GM12878 (cell line): Measurements from ENCODE around the gene MGAT3. TPM values are rescaled to one million over a fixed set of nuclear protein-coding genes. Genes with fewer than 3 reads are reported as not detected.

Source experiments
- ATAC-seq: fragments of 200-7000 bp; cut with Tn5 transposase; 3 replicates; pipeline ENCODE4 v1.9.1; 2020; ENCODE audit warnings: mild to moderate bottlenecking, moderate library complexity
- BruUV-seq: library from RNA; stranded (reverse); fragments of 400-500 nt; replicated peaks from 2 replicates; lab custom pipeline; 2021; lab: Mats Ljungman, UMichigan
- CTCF ChIA-PET: fragments of 300-600 bp; sonication (Branson Sonifier 250); formaldehyde crosslinking; extraction: SDS; loops from one replicate; lab custom pipeline; 2021; ENCODE audit warnings: inconsistent platforms; lab: Yijun Ruan, JAX
- POLR2A ChIA-PET: fragments of 350-600 bp; formaldehyde crosslinking; extraction: SDS; loops from one replicate; lab custom pipeline; 2021; ENCODE audit warnings: inconsistent platforms; lab: Charles Lee
- RAD21 ChIA-PET: fragments of 300-600 bp; sonication (Branson Sonifier 250); formaldehyde crosslinking; loops from one replicate; lab custom pipeline; 2023; ENCODE audit warnings: antibody characterized with exemption; ENCODE audit not compliant: unreplicated experiment; lab: Charles Lee
- SMC1A ChIA-PET: fragments of 300-600 bp; sonication (Branson Sonifier 250); formaldehyde crosslinking; loops from one replicate; lab custom pipeline; 2023; ENCODE audit not compliant: unreplicated experiment, uncharacterized antibody; lab: Charles Lee
- DNase-seq: peaks from one replicate; pipeline ENCODE4 v3.0.0-alpha.2; 2011; ENCODE audit warnings: low read depth, low spot score
- FAIRE-seq: peaks from 3 replicates; lab custom pipeline; 2011; peaks lifted over from hg19 to GRCh38; lab: Jason Lieb, UNC
- H2AFZ ChIP-seq: 2 replicates; pipeline ENCODE4 v1.6.0; 2011; ENCODE audit warnings: low read depth, low read length, control low read depth; ENCODE audit not compliant: control insufficient read depth
- H3K27ac ChIP-seq: 2 replicates; pipeline ENCODE4 v1.5.1; 2011; ENCODE audit warnings: control low read depth; ENCODE audit not compliant: control insufficient read depth, insufficient read depth
- H3K27me3 ChIP-seq, 2 experiments: replicated peaks in 1 of 2; 2 replicates each; pipeline versions ENCODE4 v1.6.0 to v1.6.1; 2011; ENCODE audit warnings: low read length in 1 of 2; ENCODE audit not compliant: control insufficient read depth in 2 of 2, insufficient read depth in 2 of 2
- H3K36me3 ChIP-seq, 2 experiments: 2 replicates each; pipeline ENCODE4 v1.5.1; 2011; ENCODE audit warnings: low read length in 1 of 2; ENCODE audit not compliant: control insufficient read depth in 2 of 2, insufficient read depth in 2 of 2
- H3K4me1 ChIP-seq: 2 replicates; pipeline ENCODE4 v1.6.1; 2011; ENCODE audit warnings: mild to moderate bottlenecking, low read length, moderate library complexity, mixed read lengths; ENCODE audit not compliant: control insufficient read depth, insufficient read depth
- H3K4me2 ChIP-seq: 2 replicates; pipeline ENCODE4 v1.6.0; 2011; ENCODE audit warnings: control low read depth; ENCODE audit not compliant: control insufficient read depth, insufficient read depth
- H3K4me3 ChIP-seq: fragments of 200-600 bp; sonication (generic); 2 replicates; pipeline ENCODE4 v1.5.1; 2016
- H3K79me2 ChIP-seq: 2 replicates; pipeline ENCODE4 v1.6.0; 2011; ENCODE audit warnings: low read length; ENCODE audit not compliant: control insufficient read depth, insufficient read depth
- H3K9ac ChIP-seq: 2 replicates; pipeline ENCODE4 v1.8.0; 2011; ENCODE audit warnings: low read length, control low read depth, mixed read lengths; ENCODE audit not compliant: control insufficient read depth, insufficient read depth
- H3K9me3 ChIP-seq: replicated peaks from 3 replicates; pipeline ENCODE4 v1.5.1; 2011; ENCODE audit warnings: mild to moderate bottlenecking, low read length; ENCODE audit not compliant: control insufficient read depth, insufficient read depth
- H4K20me1 ChIP-seq: 2 replicates; pipeline ENCODE4 v1.6.0; 2011; ENCODE audit not compliant: control insufficient read depth, insufficient read depth
- BHLHE40 ChIP-seq, 2 experiments: fragments of 450-650 bp in 1 of 2; IDR thresholded peaks; 2 replicates each; pipeline ENCODE4 v1.6.1; 2011 to 2017; ENCODE audit warnings: low read depth in 2 of 2, borderline replicate concordance in 1 of 2, improper control_type of control experiment in 1 of 2, low read length in 1 of 2, mild to moderate bottlenecking in 1 of 2
- CHD2 ChIP-seq: IDR thresholded peaks from 2 replicates; pipeline ENCODE4 v1.6.1; 2011; ENCODE audit warnings: low read depth, low read length, improper control_type of control experiment, borderline replicate concordance
- CREB1 ChIP-seq: IDR thresholded peaks from 2 replicates; pipeline ENCODE4 v1.6.1; 2012; ENCODE audit warnings: low read depth, mild to moderate bottlenecking, inconsistent platforms
- DPF2 ChIP-seq: fragments of 450-650 bp; IDR thresholded peaks from 2 replicates; pipeline ENCODE4 v1.6.1; 2017; ENCODE audit warnings: mild to moderate bottlenecking
- EGR1 ChIP-seq, 2 experiments: IDR thresholded peaks; 1 replicate in 1 of 2; 2 replicates in 1 of 2; pipeline ENCODE4 v1.6.1; 2011 to 2012; ENCODE audit warnings: low read depth in 2 of 2, low read length in 2 of 2, borderline replicate concordance in 1 of 2, mild to moderate bottlenecking in 1 of 2, moderate library complexity in 1 of 2
- FOXM1 ChIP-seq: IDR thresholded peaks from 2 replicates; pipeline ENCODE4 v1.6.1; 2012; ENCODE audit warnings: low read depth, mild to moderate bottlenecking, inconsistent platforms, low read length, moderate library complexity
- MEF2A ChIP-seq: IDR thresholded peaks from 2 replicates; pipeline ENCODE4 v1.6.1; 2011; ENCODE audit warnings: low read depth, mild to moderate bottlenecking, low read length, moderate library complexity; ENCODE audit not compliant: insufficient read depth
- MEF2B ChIP-seq: fragments of 450-650 bp; IDR thresholded peaks from 2 replicates; pipeline ENCODE4 v1.6.1; 2018; ENCODE audit warnings: mild to moderate bottlenecking, moderate library complexity; ENCODE audit not compliant: partially characterized antibody, poor library complexity, severe bottlenecking
- MYC ChIP-seq: IDR thresholded peaks from 2 replicates; pipeline ENCODE4 v1.6.1; 2011; ENCODE audit warnings: mild to moderate bottlenecking, low read length, moderate library complexity, inconsistent platforms; ENCODE audit not compliant: insufficient read depth, insufficient replicate concordance, insufficient read length, severe bottlenecking
- NFIC ChIP-seq: IDR thresholded peaks from 2 replicates; pipeline ENCODE4 v1.6.1; 2012; ENCODE audit warnings: low read depth, mild to moderate bottlenecking, inconsistent platforms, low read length, moderate library complexity
- NR2F1 ChIP-seq: fragments of 450-650 bp; conservative IDR thresholded peaks from 2 replicates; pipeline ENCODE4 v1.6.1; 2017; ENCODE audit warnings: mild to moderate bottlenecking
- POLR2A ChIP-seq: IDR thresholded peaks from 2 replicates; pipeline ENCODE4 v1.6.1; 2011; ENCODE audit warnings: low read depth, mild to moderate bottlenecking, low read length
- SIX5 ChIP-seq: IDR thresholded peaks from 2 replicates; pipeline ENCODE4 v1.6.1; 2011; ENCODE audit warnings: mild to moderate bottlenecking, low read depth, low read length, moderate library complexity; ENCODE audit not compliant: severe bottlenecking
- STAT3 ChIP-seq: IDR thresholded peaks from 2 replicates; pipeline ENCODE4 v1.6.1; 2011; ENCODE audit warnings: low read depth, low read length, improper control_type of control experiment
- TAF1 ChIP-seq: IDR thresholded peaks from 2 replicates; pipeline ENCODE4 v1.6.1; 2011; ENCODE audit warnings: mild to moderate bottlenecking, low read depth, low read length, borderline replicate concordance
- TBL1XR1 ChIP-seq: IDR thresholded peaks from 2 replicates; pipeline ENCODE4 v1.6.1; 2012; ENCODE audit warnings: low read depth, low read length, improper control_type of control experiment
- YBX1 ChIP-seq: fragments of 450-650 bp; IDR thresholded peaks from 2 replicates; pipeline ENCODE4 v1.6.1; 2016; ENCODE audit warnings: antibody characterized with exemption
- ZNF217 ChIP-seq: fragments of 450-650 bp; IDR thresholded peaks from 2 replicates; pipeline ENCODE4 v1.6.1; 2017; ENCODE audit warnings: antibody characterized with exemption, mild to moderate bottlenecking
- WGBS: methylation state at CpG from one replicate; pipeline ENCODE4 v1.1.6; 2016; ENCODE audit warnings: low lambda C conversion rate; ENCODE audit not compliant: insufficient replicate concordance, insufficient coverage; ENCODE audit errors: missing lambda C conversion rate; 5-methylcytosine and 5-hydroxymethylcytosine counted together
- in situ Hi-C: fragments of 300-500 bp; cut with MboI; formaldehyde crosslinking; loops from 9 replicates; pipeline ENCODE4 v1.14.3; 2018; ENCODE audit warnings: mixed read lengths
- intact Hi-C: fragments of 100-400 bp; cut with micrococcal nuclease; formaldehyde crosslinking; loops from one replicate; pipeline ENCODE4 v1.14.2; 2022; ENCODE audit not compliant: unreplicated experiment
- polyA plus RNA-seq, 11 experiments: library from polyadenylated mRNA; depleted of rRNA in 4 of 11; unstranded in 6 of 11; stranded (reverse) in 5 of 11; fragments of >200 nt; fragmentation: Nextera tagmentation in 4 of 11; fragmentation: Illumina TruSeq in 1 of 11; extraction: Ambion mirVana in 4 of 11; extraction: Trizol in 1 of 11; gene quantifications; 1 replicate in 1 of 11; 2 replicates in 10 of 11; pipeline versions ENCODE4 v1.2.1 to v1.2.3, GENCODE V29; 2011 to 2016; ENCODE audit warnings: inconsistent platforms in 2 of 11, missing spikeins in 2 of 11, low read depth in 1 of 11
- total RNA-seq, 4 experiments: library from RNA; depleted of rRNA in 3 of 4; stranded (reverse); fragments of >200 nt in 3 of 4; fragmentation: Illumina TruSeq in 1 of 4; extraction: Trizol in 1 of 4; gene quantifications; 2 replicates each; pipeline versions ENCODE4 v1.2.1 to v1.2.3, GENCODE V29; 2013 to 2021
- TF ChIP-seq, protein P1 (sequence below): fragments of 150-350 bp; IDR thresholded peaks from 2 replicates; pipeline ENCODE4 v1.6.1; 2014; ENCODE audit warnings: mild to moderate bottlenecking, low read depth, low read length

Gene MGAT3
- total and polyA plus RNA-seq, 10 of the 15 experiments (the other 5 are each of a cell fraction or from before 2014, with no cell fraction given) = 0.32 to 40.2 (median 11.9) TPM

- ChIA-PET CTCF (interaction anchor here (0.5 to 4.1 kb wide), 11 partner anchors 8 to 71 kb away, joined by 3 to 23 read pairs (median 3); no protein-coding TSS in a partner anchor), SMC1A (interaction anchor here (0.9 to 5.9 kb wide), 3 partner anchors 10 to 38 kb away, joined by 3 to 50 read pairs (median 3); no protein-coding TSS in a partner anchor), POLR2A (interaction anchor here (0.5 to 2.8 kb wide), 9 partner anchors 8 to 309 kb away, joined by 3 to 28 read pairs (median 4); no protein-coding TSS in a partner anchor), RAD21 (interaction anchor here (1.1 to 2.7 kb wide), 4 partner anchors 10 to 59 kb away, joined by 3 to 10 read pairs (median 6); no protein-coding TSS in a partner anchor)
- peaks cover 21% of the 10 kb centered on the region for H3K4me1 ChIP-seq
- DNase-seq (no peak), FAIRE-seq (no peak), ATAC-seq (peak; percentile 33)
- no TSS peak for BruUV-seq
- H3K27ac ChIP-seq = peak overlapping the region; percentile 78
- 1% methylated on average over 14 of the region's 83 CpGs for WGBS
- intact Hi-C loops (no loop called here), in situ Hi-C loops (no loop called here)
- H3K27me3 ChIP-seq = no peaks in the 10 kb centered on the region
- H3K4me2 ChIP-seq = peak overlapping the region; percentile 84
- peak overlapping the region; percentile 85 for H3K9ac ChIP-seq
- peak overlapping the region; percentile 86 for H3K4me3 ChIP-seq
- peak overlapping the region; percentile 5; the same call in 1 of the 2 replicates for H2AFZ ChIP-seq
- H3K9me3 ChIP-seq = no peaks in the 10 kb centered on the region
- peaks cover 59% of the 10 kb centered on the region for H3K79me2 ChIP-seq
- no peaks in the 10 kb centered on the region; a peak in 2 of 4 replicates for H3K36me3 ChIP-seq
- H4K20me1 ChIP-seq = no peaks in the 10 kb centered on the region
- TF ChIP-seq NFIC (no peak), DPF2 (peak; percentile 57), SIX5 (no peak), MEF2A (0 out of 2 replicates have a peak, but pooled peaks have one; percentile 31), POLR2A (no peak), TBL1XR1 (no peak; the same call in 1 of the 2 replicates), NR2F1 (peak; percentile 51; the same call in 1 of the 2 replicates), CHD2 (no peak), EGR1 (IDR thresholded peaks at IDR 0.05; ENCODE audit: borderline replicate concordance in 1 of 2, low read depth in 2 of 2, low read length in 2 of 2) (no peak; a peak in 1 of 3 replicates), ZNF217 (no peak), TAF1 (no peak), CREB1 (no peak), YBX1 (no peak), BHLHE40 (IDR thresholded peaks at IDR 0.05; ENCODE audit: borderline replicate concordance in 1 of 2, low read depth in 2 of 2, low read length in 1 of 2) (peak in 1 of 2 experiments; percentile 20; a peak in 1 of 4 replicates), FOXM1 (no peak), MYC (no peak), MEF2B (peak; percentile 37), STAT3 (no peak)
- TF ChIP-seq, protein P1, sequence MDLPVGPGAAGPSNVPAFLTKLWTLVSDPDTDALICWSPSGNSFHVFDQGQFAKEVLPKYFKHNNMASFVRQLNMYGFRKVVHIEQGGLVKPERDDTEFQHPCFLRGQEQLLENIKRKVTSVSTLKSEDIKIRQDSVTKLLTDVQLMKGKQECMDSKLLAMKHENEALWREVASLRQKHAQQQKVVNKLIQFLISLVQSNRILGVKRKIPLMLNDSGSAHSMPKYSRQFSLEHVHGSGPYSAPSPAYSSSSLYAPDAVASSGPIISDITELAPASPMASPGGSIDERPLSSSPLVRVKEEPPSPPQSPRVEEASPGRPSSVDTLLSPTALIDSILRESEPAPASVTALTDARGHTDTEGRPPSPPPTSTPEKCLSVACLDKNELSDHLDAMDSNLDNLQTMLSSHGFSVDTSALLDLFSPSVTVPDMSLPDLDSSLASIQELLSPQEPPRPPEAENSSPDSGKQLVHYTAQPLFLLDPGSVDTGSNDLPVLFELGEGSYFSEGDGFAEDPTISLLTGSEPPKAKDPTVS = no peak
Observed at GRCh38 chr22:39457556-39458443, 988 bp downstream of the MGAT3 start.
